ENCODE data around the gene CYP27A1.

CYP27A1 gene

GRCh38 chr2:218829868-218830451 is 48.0 kb downstream of the CYP27A1 start:
- Mint-ChIP-seq H3K27ac (no peak overlapping the region), H3K4me1 (peaks cover 31% of the 10 kb centered on the region), H3K4me3 (no peak overlapping the region), H3K9me3 (no peaks in the 10 kb centered on the region), H3K27me3 (ENCODE audit: low read depth) (peaks cover 39% of the 10 kb centered on the region), H3K36me3 (ENCODE audit: low read depth) (no peaks in the 10 kb centered on the region)
- TF ChIP-seq CTCF (IDR thresholded peaks at IDR 0.05; ENCODE audit: unreplicated experiment in 3 of 3): no peak

- no peaks in the 10 kb centered on the region for H3K9me3 Mint-ChIP-seq
- peaks cover 39% of the 10 kb centered on the region for H3K27me3 Mint-ChIP-seq (ENCODE audit: low read depth)
- no peak overlapping the region for H3K4me3 Mint-ChIP-seq
- peaks cover 33% of the 10 kb centered on the region for H3K4me1 Mint-ChIP-seq
- H3K27ac Mint-ChIP-seq: no peak overlapping the region
- H3K36me3 Mint-ChIP-seq (ENCODE audit: low read depth): no peaks in the 10 kb centered on the region
- no peak for TF ChIP-seq CTCF (IDR thresholded peaks at IDR 0.05; ENCODE audit: unreplicated experiment in 3 of 3)
These were observed 48.8 kb downstream of the CYP27A1 start for GRCh38 chr2:218830526-218831306.

- H3K9me3 Mint-ChIP-seq: no peaks in the 10 kb centered on the region
- H3K4me3 Mint-ChIP-seq: peak within 1 kb of the TSS in 1 of 3 experiments; percentile 47
- TF ChIP-seq CTCF (IDR thresholded peaks at IDR 0.05; ENCODE audit: unreplicated experiment in 3 of 3): no peak
- H3K4me1 Mint-ChIP-seq: peaks cover 33% of the 10 kb centered on the region
- peaks cover 38% of the 10 kb centered on the region for H3K27me3 Mint-ChIP-seq (ENCODE audit: low read depth)
- no peaks in the 10 kb centered on the region for H3K36me3 Mint-ChIP-seq (ENCODE audit: low read depth)
- H3K27ac Mint-ChIP-seq: no peak within 1 kb of the TSS
These were observed 49.5 kb downstream of the CYP27A1 start, which contains the start of gene PRKAG3 for GRCh38 chr2:218831378-218831990. Gene PRKAG3, minus strand, starts transcription at chr2:218831803.

- no peak for TF ChIP-seq CTCF (IDR thresholded peaks at IDR 0.05; ENCODE audit: unreplicated experiment in 3 of 3)
- Mint-ChIP-seq H3K9me3 (no peaks in the 10 kb centered on the region), H3K27me3 (ENCODE audit: low read depth) (peaks cover 34% of the 10 kb centered on the region), H3K4me1 (peaks cover 33% of the 10 kb centered on the region), H3K4me3 (peak overlapping the region in 1 of 3 experiments; percentile 27), H3K36me3 (ENCODE audit: low read depth) (no peaks in the 10 kb centered on the region), H3K27ac (no peak overlapping the region)
These were observed 50.1 kb downstream of the CYP27A1 start for GRCh38 chr2:218832081-218832480.

- Mint-ChIP-seq H3K4me1 (peaks cover 33% of the 10 kb centered on the region), H3K27ac (no peak overlapping the region), H3K9me3 (no peaks in the 10 kb centered on the region), H3K36me3 (ENCODE audit: low read depth) (no peaks in the 10 kb centered on the region), H3K27me3 (ENCODE audit: low read depth) (peaks cover 36% of the 10 kb centered on the region), H3K4me3 (no peak overlapping the region)
- no peak for TF ChIP-seq CTCF (IDR thresholded peaks at IDR 0.05; ENCODE audit: unreplicated experiment in 3 of 3)
These were observed 50.6 kb downstream of the CYP27A1 start for GRCh38 chr2:218832520-218832919.
